Mesendoderm (in vitro differentiated cells): Measurements from ENCODE around the gene PTGES2.
"Not testable (repeated sequence)": the region's sequence is repeated elsewhere in the genome, so short reads cannot be mapped to it uniquely, and the experiment has no call there.

ENCODE experiments used
- DNase-seq: peaks from one replicate; pipeline ENCODE4 v3.0.0; 2013
- H2AK5ac ChIP-seq: 2 replicates; pipeline ENCODE4 v1.6.1; 2013; ENCODE audit warnings: low read length, inconsistent platforms
- H2BK120ac ChIP-seq: 2 replicates; pipeline ENCODE4 v1.6.1; 2013; ENCODE audit warnings: low read depth, mild to moderate bottlenecking, low read length, moderate library complexity, mixed read lengths
- H2BK15ac ChIP-seq: replicated peaks from 2 replicates; pipeline ENCODE4 v1.6.1; 2013; ENCODE audit warnings: low read depth, mild to moderate bottlenecking, moderate library complexity
- H2BK5ac ChIP-seq: 2 replicates; pipeline ENCODE4 v1.6.1; 2013; ENCODE audit warnings: low read length, inconsistent platforms
- H3K18ac ChIP-seq: 2 replicates; pipeline ENCODE4 v1.6.1; 2013; ENCODE audit warnings: mild to moderate bottlenecking, low read length, mixed read lengths
- H3K23ac ChIP-seq: one replicate; pipeline ENCODE4 v1.6.1; 2013; ENCODE audit warnings: low read length
- H3K27ac ChIP-seq: 2 replicates; pipeline ENCODE4 v1.5.1; 2013; ENCODE audit warnings: low read depth, mild to moderate bottlenecking, inconsistent platforms, low read length, moderate library complexity
- H3K27me3 ChIP-seq: 2 replicates; pipeline ENCODE4 v1.6.1; 2013; ENCODE audit warnings: low read length, control low read depth, mild to moderate bottlenecking, inconsistent platforms; ENCODE audit not compliant: insufficient read depth, poor library complexity
- H3K36me3 ChIP-seq: 2 replicates; pipeline ENCODE4 v1.6.1; 2013; ENCODE audit warnings: low read length, inconsistent platforms; ENCODE audit not compliant: control insufficient read depth, insufficient read depth
- H3K4ac ChIP-seq: one replicate; pipeline ENCODE4 v1.6.1; 2013; ENCODE audit warnings: low read depth, mild to moderate bottlenecking, low read length, moderate library complexity
- H3K4me1 ChIP-seq: 2 replicates; pipeline ENCODE4 v1.6.1; 2013; ENCODE audit warnings: low read depth, low read length, inconsistent platforms; ENCODE audit not compliant: control insufficient read depth
- H3K4me2 ChIP-seq: 2 replicates; pipeline ENCODE4 v1.6.1; 2013; ENCODE audit warnings: low read length
- H3K4me3 ChIP-seq: 2 replicates; pipeline ENCODE4 v1.5.1; 2013; ENCODE audit warnings: mild to moderate bottlenecking, low read length
- H3K56ac ChIP-seq: one replicate; pipeline ENCODE4 v1.6.1; 2013; ENCODE audit warnings: low read length
- H3K79me1 ChIP-seq: 2 replicates; pipeline ENCODE4 v1.6.1; 2013; ENCODE audit warnings: low read length, inconsistent platforms
- H3K79me2 ChIP-seq: 2 replicates; pipeline ENCODE4 v1.6.1; 2013; ENCODE audit warnings: mild to moderate bottlenecking, low read length; ENCODE audit not compliant: control insufficient read depth, insufficient read depth
- H3K9ac ChIP-seq: 2 replicates; pipeline ENCODE4 v1.6.1; 2013; ENCODE audit warnings: low read length, inconsistent platforms
- H4K5ac ChIP-seq: one replicate; pipeline ENCODE4 v1.6.1; 2013; ENCODE audit warnings: low read length
- H4K8ac ChIP-seq: one replicate; pipeline ENCODE4 v1.6.1; 2013; ENCODE audit warnings: low read depth, mild to moderate bottlenecking, control low read depth, low read length, moderate library complexity
- WGBS: extraction: QIAGEN DNeasy Blood & Tissue Kit; methylation state at CpG from one replicate; pipeline ENCODE4 v1.1.7; 2013; ENCODE audit warnings: low lambda C conversion rate, missing lambda C conversion rate; ENCODE audit not compliant: insufficient coverage; ENCODE audit errors: extremely low coverage; 5-methylcytosine and 5-hydroxymethylcytosine counted together

The PTGES2 gene

DNA sequence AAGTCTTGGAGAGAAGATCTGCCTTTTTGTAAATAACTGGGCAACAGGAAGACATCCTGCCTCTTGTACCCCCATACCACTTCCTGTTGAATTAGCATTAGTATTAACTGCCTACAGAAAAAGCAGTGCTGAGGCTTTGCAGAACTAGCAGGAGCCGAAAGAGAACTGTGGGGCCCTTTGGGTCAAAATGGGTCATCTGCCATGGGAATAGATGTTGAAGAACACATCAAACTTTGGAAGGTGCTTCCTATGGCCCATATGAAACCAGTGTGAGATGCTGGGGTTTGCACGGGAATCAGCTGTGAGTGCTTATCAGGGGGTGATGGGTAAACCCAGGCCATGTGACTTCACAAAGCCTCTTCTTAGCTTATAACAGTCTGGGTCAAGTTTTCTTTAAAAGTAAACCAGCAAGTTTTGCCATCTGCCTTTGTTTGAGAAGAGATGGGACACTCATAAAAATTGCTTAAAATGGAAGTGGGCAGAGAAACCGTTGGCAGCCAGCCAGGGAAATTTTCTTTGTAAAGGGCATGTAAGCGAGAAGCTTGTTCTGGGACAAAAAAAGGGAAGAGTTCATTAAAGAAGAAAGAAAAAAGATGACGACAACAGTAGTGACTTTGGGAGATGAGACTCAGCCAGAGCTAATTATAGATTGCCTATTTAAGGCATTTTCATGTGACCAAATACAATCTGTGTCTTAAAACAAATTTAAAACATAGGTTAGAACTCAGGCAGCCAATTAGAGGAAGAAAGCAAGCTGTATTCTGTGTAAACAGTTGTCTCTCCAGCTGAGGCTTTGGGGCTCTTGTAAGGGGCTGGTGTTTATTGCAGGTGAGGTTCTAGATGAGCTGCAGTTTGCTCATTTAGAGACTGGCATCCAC is 55.1 kb downstream of the PTGES2 start:
- no peak overlapping the region for H2BK15ac ChIP-seq
- no peak overlapping the region for H3K4me2 ChIP-seq
- H3K18ac ChIP-seq: no peak overlapping the region
- no peak overlapping the region for H4K8ac ChIP-seq
- WGBS: no CpG with 5 or more reads among the region's 5 CpGs
- peaks cover 24% of the 10 kb centered on the region for H3K79me2 ChIP-seq
- H3K79me1 ChIP-seq: peaks cover 11% of the 10 kb centered on the region
- no peak overlapping the region for H4K5ac ChIP-seq
- no peak overlapping the region for H3K9ac ChIP-seq
- no peak overlapping the region for H3K23ac ChIP-seq
- no peak overlapping the region for H2BK5ac ChIP-seq
- no peak overlapping the region for H2BK120ac ChIP-seq
- no peak overlapping the region for H2AK5ac ChIP-seq
- H3K27me3 ChIP-seq: no peaks in the 10 kb centered on the region
- H3K36me3 ChIP-seq: no peaks in the 10 kb centered on the region
- no peak overlapping the region for H3K27ac ChIP-seq
- H3K4ac ChIP-seq: no peak overlapping the region
- H3K56ac ChIP-seq: peak overlapping the region; percentile 10
- H3K4me3 ChIP-seq: no peak overlapping the region
- peaks cover 7% of the 10 kb centered on the region for H3K4me1 ChIP-seq
- DNase-seq: no peak

DNA sequence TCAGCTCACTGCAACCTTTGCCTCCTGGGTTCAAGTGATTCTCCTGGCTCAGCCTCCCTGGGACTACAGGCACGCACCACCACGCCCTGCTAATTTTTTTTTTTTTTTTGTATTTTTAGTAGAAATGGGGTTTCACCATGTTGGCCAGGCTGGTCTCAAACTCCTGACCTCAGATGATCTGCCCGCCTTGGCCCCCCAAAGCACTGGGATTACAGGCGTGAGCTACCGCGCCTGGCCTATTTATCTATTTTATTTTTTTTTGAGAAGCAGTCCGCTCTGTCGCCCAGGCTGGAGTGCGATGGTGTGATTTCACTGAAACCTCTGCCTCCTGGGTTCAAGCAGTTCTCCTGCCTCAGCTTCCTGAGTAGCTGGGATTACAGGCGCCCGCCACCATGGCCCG is 56.1 kb downstream of the PTGES2 start:
- no CpG with 5 or more reads among the region's 12 CpGs for WGBS
- DNase-seq, H3K4me2 ChIP-seq, H3K56ac ChIP-seq, H3K4me3 ChIP-seq, H3K23ac ChIP-seq, H3K36me3 ChIP-seq, H3K9ac ChIP-seq, H4K5ac ChIP-seq, H2BK120ac ChIP-seq, H2BK5ac ChIP-seq, H2AK5ac ChIP-seq, H3K18ac ChIP-seq, H4K8ac ChIP-seq, H3K27me3 ChIP-seq, H2BK15ac ChIP-seq, H3K27ac ChIP-seq, H3K4ac ChIP-seq: not testable (repeated sequence)
- H3K4me1 ChIP-seq: peaks cover 11% of the 10 kb centered on the region
- H3K79me1 ChIP-seq: peaks cover 11% of the 10 kb centered on the region
- H3K79me2 ChIP-seq: peaks cover 21% of the 10 kb centered on the region

- DNase-seq: no peak
- Histone ChIP-seq H2BK120ac (no peak overlapping the region), H3K79me2 (peaks cover 21% of the 10 kb centered on the region), H3K4ac (no peak overlapping the region), H3K56ac (no peak overlapping the region), H3K18ac (no peak overlapping the region), H3K23ac (no peak overlapping the region), H3K4me1 (peaks cover 15% of the 10 kb centered on the region), H4K8ac (no peak overlapping the region), H2AK5ac (no peak overlapping the region), H3K27me3 (no peaks in the 10 kb centered on the region), H3K9ac (no peak overlapping the region), H3K27ac (no peak overlapping the region), H2BK15ac (no peak overlapping the region), H4K5ac (no peak overlapping the region), H3K36me3 (no peaks in the 10 kb centered on the region), H3K4me2 (no peak overlapping the region), H2BK5ac (no peak overlapping the region), H3K79me1 (peaks cover 15% of the 10 kb centered on the region), H3K4me3 (no peak overlapping the region)
- WGBS: no CpG with 5 or more reads among the region's 7 CpGs
Observed at GRCh38 chr9:128070874-128071273, 56.7 kb downstream of the PTGES2 start.
